PC-3 (cell line): ENCODE measurements around the gene ATP6AP1. TPM values are rescaled to one million over a fixed set of nuclear protein-coding genes. Genes with fewer than 3 reads are reported as not detected.
A peak's percentile ranks its signal among the peaks of the same experiment; 100 is the strongest.

ENCODE experiments used
- ATAC-seq: fragments of 200-7000 bp; cut with Tn5 transposase; 2 replicates; pipeline ENCODE4 v1.9.1; 2020; ENCODE audit warnings: mild to moderate bottlenecking, moderate library complexity
- BruUV-seq: library from RNA; stranded (reverse); fragments of 400-500 nt; replicated peaks from 2 replicates; lab custom pipeline; 2021; lab: Mats Ljungman, UMichigan
- CTCF ChIA-PET: fragments of 300-600 bp; sonication (Branson Sonifier 250); formaldehyde crosslinking; loops from one replicate; lab custom pipeline; 2022; ENCODE audit warnings: antibody characterized with exemption; lab: Charles Lee
- POLR2A ChIA-PET: fragments of 300-600 bp; sonication (Branson Sonifier 250); formaldehyde crosslinking; loops from one replicate; lab custom pipeline; 2022; ENCODE audit warnings: antibody characterized with exemption; ENCODE audit not compliant: unreplicated experiment; lab: Charles Lee
- DNase-seq: peaks from one replicate; pipeline ENCODE4 v3.0.0-alpha.2; 2015
- H2AFZ ChIP-seq: fragments of 300-600 bp; sonication (generic); 2 replicates; pipeline ENCODE4 v1.6.0; 2016; ENCODE audit warnings: antibody characterized with exemption, low read length
- H3F3A ChIP-seq: fragments of 300-600 bp; sonication (generic); one replicate; pipeline ENCODE4 v1.6.0; 2017; ENCODE audit warnings: antibody characterized with exemption, low read length, control low read depth, mild to moderate bottlenecking; ENCODE audit not compliant: unreplicated experiment
- H3K27ac ChIP-seq: fragments of 300-600 bp; sonication (generic); 2 replicates; pipeline ENCODE4 v1.5.1; 2016; ENCODE audit warnings: mild to moderate bottlenecking, low read length
- H3K27me3 ChIP-seq: fragments of 300-600 bp; sonication (generic); 2 replicates; pipeline ENCODE4 v1.6.1; 2016; ENCODE audit warnings: low read length, mixed read lengths
- H3K36me3 ChIP-seq: fragments of 300-600 bp; sonication (generic); 2 replicates; pipeline ENCODE4 v1.6.1; 2016; ENCODE audit warnings: low read depth, mixed run types, low read length, mixed read lengths
- H3K4me1 ChIP-seq: fragments of 300-600 bp; sonication (generic); 2 replicates; pipeline ENCODE4 v1.5.1; 2016; ENCODE audit warnings: low read length; ENCODE audit not compliant: insufficient read depth
- H3K4me2 ChIP-seq: fragments of 300-600 bp; sonication (generic); 2 replicates; pipeline ENCODE4 v1.6.0; 2016; ENCODE audit warnings: low read length
- H3K4me3 ChIP-seq: fragments of 300-600 bp; sonication (generic); 2 replicates; pipeline ENCODE4 v1.5.1; 2016; ENCODE audit warnings: mild to moderate bottlenecking, low read length, mixed read lengths
- H3K79me2 ChIP-seq: fragments of 300-600 bp; sonication (generic); 2 replicates; pipeline ENCODE4 v1.6.1; 2017; ENCODE audit warnings: low read length, mixed read lengths
- H3K9ac ChIP-seq: fragments of 300-600 bp; sonication (generic); 2 replicates; pipeline ENCODE4 v1.6.0; 2016; ENCODE audit warnings: mild to moderate bottlenecking, low read length
- H3K9me2 ChIP-seq: fragments of 300-600 bp; sonication (generic); replicated peaks from 2 replicates; pipeline ENCODE4 v1.6.1; 2016; ENCODE audit warnings: mixed run types, low read length, mixed read lengths
- H3K9me3 ChIP-seq: fragments of 300-600 bp; sonication (generic); 2 replicates; pipeline ENCODE4 v1.6.1; 2016; ENCODE audit warnings: low read length, mixed read lengths
- H4K20me1 ChIP-seq: fragments of 300-600 bp; sonication (generic); 2 replicates; pipeline ENCODE4 v1.6.1; 2016; ENCODE audit warnings: low read length, mixed read lengths
- CTCF ChIP-seq: fragments of 300-600 bp; sonication (generic); conservative IDR thresholded peaks from 2 replicates; pipeline ENCODE4 v1.5.1; 2017; ENCODE audit warnings: antibody characterized with exemption, low read depth, mild to moderate bottlenecking, low read length
- EZH2 ChIP-seq: fragments of 300-600 bp; sonication (generic); IDR thresholded peaks from one replicate; pipeline ENCODE4 v1.6.1; 2017; ENCODE audit warnings: antibody characterized with exemption, mild to moderate bottlenecking, low read length; ENCODE audit not compliant: unreplicated experiment
- EZH2phosphoT487 ChIP-seq: fragments of 300-600 bp; sonication (generic); IDR thresholded peaks from 2 replicates; pipeline ENCODE4 v1.6.1; 2018; ENCODE audit warnings: mild to moderate bottlenecking, antibody characterized with exemption, low read length, borderline replicate concordance
- intact Hi-C: fragments of 100-400 bp; cut with micrococcal nuclease; formaldehyde crosslinking; loops from 2 replicates; pipeline ENCODE4 v1.9.0; 2023
- total RNA-seq: library from RNA; depleted of rRNA; stranded (reverse); fragments of >200 nt; gene quantifications from 2 replicates; pipeline ENCODE4 v1.2.3, GENCODE V29; 2014

ATP6AP1 gene
- total RNA-seq, 1 experiment from 2014 or later = 68.7 TPM

- H3K27ac ChIP-seq = no peak overlapping the region
- H3K36me3 ChIP-seq = no peaks in the 10 kb centered on the region
- H3K9ac ChIP-seq = no peak overlapping the region
- H3K9me2 ChIP-seq = no peaks in the 10 kb centered on the region
- H2AFZ ChIP-seq = no peak overlapping the region
- POLR2A ChIA-PET = no interaction called here
- H3K4me2 ChIP-seq = no peak overlapping the region
- no peaks in the 10 kb centered on the region for H3K9me3 ChIP-seq
- BruUV-seq = no TSS peak
- no peak for DNase-seq
- no peak for TF ChIP-seq EZH2
- TF ChIP-seq EZH2phosphoT487 = no peak
- TF ChIP-seq CTCF = no peak
- no peaks in the 10 kb centered on the region for H4K20me1 ChIP-seq
- H3K4me1 ChIP-seq = peaks cover 6% of the 10 kb centered on the region; the same call in 1 of the 2 replicates
- CTCF ChIA-PET = no interaction called here
- no peak overlapping the region for H3K4me3 ChIP-seq
- ATAC-seq = no peak
- intact Hi-C loops = no loop called here
- no peaks in the 10 kb centered on the region for H3F3A ChIP-seq
- 0 out of 2 replicates have a peak, but pooled peaks cover 4% of the 10 kb centered on the region for H3K79me2 ChIP-seq
- no peaks in the 10 kb centered on the region for H3K27me3 ChIP-seq
Observed at GRCh38 chrX:154473683-154474082, 45.2 kb downstream of the ATP6AP1 start.

GRCh38 chrX:154476821-154477220 is 48.3 kb downstream of the ATP6AP1 start:
- POLR2A ChIA-PET = no interaction called here

GRCh38 chrX:154477891-154478477 is 49.5 kb downstream of the ATP6AP1 start:
- Histone ChIP-seq H3K79me2 (0 out of 2 replicates have a peak, but pooled peaks cover 4% of the 10 kb centered on the region), H3K27ac (no peak overlapping the region), H3K36me3 (no peaks in the 10 kb centered on the region), H3K9ac (peak overlapping the region; percentile 60), H3K9me2 (no peaks in the 10 kb centered on the region), H3K4me2 (peak overlapping the region; percentile 94), H4K20me1 (no peaks in the 10 kb centered on the region), H3F3A (no peaks in the 10 kb centered on the region), H3K4me1 (peaks cover 12% of the 10 kb centered on the region), H3K27me3 (no peaks in the 10 kb centered on the region), H2AFZ (peak overlapping the region; percentile 90), H3K9me3 (no peaks in the 10 kb centered on the region), H3K4me3 (peak overlapping the region; percentile 72)
- ChIA-PET CTCF (no interaction called here), POLR2A (interaction anchor here (1.0 kb wide), 1 partner anchor 12 kb away, joined by 4 read pairs; the partner anchor contains the start of gene SLC10A3)
- DNase-seq = no peak
- TSS peak; percentile 94 for BruUV-seq
- no peak for TF ChIP-seq CTCF
- no peak for TF ChIP-seq EZH2
- TF ChIP-seq EZH2phosphoT487 = no peak
- intact Hi-C loops = loop anchor here (5.0 kb wide), 1 partner anchor 36 kb away; the partner anchor contains the start of gene FAM50A
- ATAC-seq = peak; percentile 9

More at GRCh38 chrX:154476821-154477220, 48.3 kb downstream of the ATP6AP1 start:
- intact Hi-C loops = loop anchor here (5.0 kb wide), 1 partner anchor 35 kb away; the partner anchor contains the start of gene FAM50A
- Histone ChIP-seq H3K4me2 (no peak overlapping the region), H3K27ac (no peak overlapping the region), H3K79me2 (0 out of 2 replicates have a peak, but pooled peaks cover 4% of the 10 kb centered on the region), H3K27me3 (no peaks in the 10 kb centered on the region), H3K9ac (no peak overlapping the region), H3K4me1 (peaks cover 12% of the 10 kb centered on the region), H3K4me3 (no peak overlapping the region), H4K20me1 (no peaks in the 10 kb centered on the region), H2AFZ (no peak overlapping the region), H3K9me2 (no peaks in the 10 kb centered on the region), H3F3A (no peaks in the 10 kb centered on the region), H3K9me3 (no peaks in the 10 kb centered on the region), H3K36me3 (no peaks in the 10 kb centered on the region)
- CTCF ChIA-PET = no interaction called here
- ATAC-seq = no peak
- BruUV-seq = no TSS peak
- no peak for DNase-seq
- TF ChIP-seq EZH2 (no peak), EZH2phosphoT487 (no peak)
